NK-92 (cell line): ENCODE results near the gene TCERG1.

Source experiments
- DNase-seq: peaks from one replicate; lab custom pipeline; 2025; ENCODE audit not compliant: unreplicated experiment; lab: John Stamatoyannopoulos, UW

Gene TCERG1

DNA sequence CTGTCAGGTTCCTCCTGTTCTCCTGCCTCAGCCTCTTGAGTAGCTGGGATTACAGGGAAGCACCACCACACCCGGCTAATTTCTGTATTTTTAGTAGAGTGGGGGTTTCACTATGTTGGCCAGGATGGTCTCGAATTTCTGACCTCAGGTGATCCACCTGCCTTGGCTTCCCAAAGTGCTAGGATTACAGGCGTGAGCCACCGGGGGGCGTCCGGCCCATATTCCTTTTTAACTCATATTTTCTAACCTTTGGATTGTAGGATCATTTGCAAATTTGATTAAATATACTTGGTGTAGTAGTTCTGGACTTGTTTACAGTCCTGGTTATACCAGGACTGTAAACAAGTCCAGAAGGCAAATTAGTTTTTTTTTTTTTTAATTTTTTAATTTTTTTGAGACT, 4.3 kb downstream of the TCERG1 start:
- DNase-seq: no peak

GRCh38 chr5:146457431-146457830, 10.3 kb downstream of the TCERG1 start:
- DNase-seq: no peak

GRCh38 chr5:146458894-146459293, 11.8 kb downstream of the TCERG1 start:
- DNase-seq: no peak

DNA sequence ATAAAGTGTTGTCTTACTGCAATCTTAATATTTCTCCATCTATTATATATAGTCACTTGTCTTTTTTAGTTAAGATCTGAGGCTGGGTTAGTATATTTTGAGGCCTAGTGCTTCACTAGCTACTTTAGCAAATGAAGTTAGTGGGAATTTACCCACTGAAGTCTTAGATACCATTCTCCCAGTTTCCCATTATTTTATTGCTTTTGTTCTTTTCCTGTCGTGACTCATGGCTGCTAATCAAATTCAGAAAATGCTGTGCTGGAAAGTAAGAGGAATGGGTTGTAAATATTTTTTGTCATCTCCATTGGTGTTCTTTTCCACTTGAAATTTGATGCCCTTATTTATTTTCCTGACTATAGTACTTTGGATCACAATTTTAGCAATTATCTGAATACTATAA, 14.2 kb downstream of the TCERG1 start:
- DNase-seq: no peak

- no peak for DNase-seq
Measured at GRCh38 chr5:146463446-146463845, 16.3 kb downstream of the TCERG1 start.

GRCh38 chr5:146466521-146467349, 19.6 kb downstream of the TCERG1 start:
- DNase-seq: no peak

DNA sequence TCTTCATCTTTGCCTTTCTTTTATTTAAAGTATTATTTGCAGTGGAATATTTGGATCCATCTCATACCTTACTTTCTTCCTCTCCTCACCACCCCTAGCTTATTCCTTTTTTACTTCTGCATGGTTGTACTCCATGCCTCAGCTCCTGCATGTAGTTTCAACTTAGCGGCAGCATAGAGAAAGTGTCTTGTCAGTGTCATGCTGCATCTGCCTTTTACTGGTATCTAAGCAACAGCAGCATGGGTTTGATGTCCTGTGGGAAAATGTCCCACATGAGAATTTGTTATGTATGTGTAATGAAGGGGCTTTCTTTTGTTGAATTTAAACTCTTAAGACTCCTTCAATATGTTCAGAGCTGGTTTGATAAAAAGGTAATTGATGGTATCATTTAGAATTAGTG, 20.6 kb downstream of the TCERG1 start:
- no peak for DNase-seq

GRCh38 chr5:146474065-146474464, 26.9 kb downstream of the TCERG1 start:
- DNase-seq: no peak

GRCh38 chr5:146475190-146475780, 28.2 kb downstream of the TCERG1 start:
- no peak for DNase-seq

GRCh38 chr5:146475906-146476305, 28.8 kb downstream of the TCERG1 start:
- no peak for DNase-seq

DNA sequence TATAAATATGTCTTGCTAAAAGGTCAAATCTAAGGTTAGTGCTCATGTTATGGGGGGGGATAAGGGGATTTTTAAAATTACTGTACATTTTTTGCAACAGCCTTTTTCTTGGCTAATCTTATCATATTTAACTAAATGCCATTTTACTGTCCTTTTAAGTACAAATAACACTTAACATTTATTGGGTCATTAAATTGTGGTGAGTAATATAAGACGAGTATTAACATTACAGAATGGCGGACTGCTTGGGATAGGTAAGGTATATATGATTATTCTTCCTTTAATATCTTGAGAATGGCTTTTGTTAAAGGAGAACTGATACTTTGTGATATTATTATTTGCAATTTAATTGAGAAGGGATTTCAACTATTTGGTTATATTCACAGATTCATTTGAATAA, 35.6 kb downstream of the TCERG1 start:
- DNase-seq: no peak

- DNase-seq: no peak
Measured at GRCh38 chr5:146484714-146485391, 37.7 kb downstream of the TCERG1 start.

DNA sequence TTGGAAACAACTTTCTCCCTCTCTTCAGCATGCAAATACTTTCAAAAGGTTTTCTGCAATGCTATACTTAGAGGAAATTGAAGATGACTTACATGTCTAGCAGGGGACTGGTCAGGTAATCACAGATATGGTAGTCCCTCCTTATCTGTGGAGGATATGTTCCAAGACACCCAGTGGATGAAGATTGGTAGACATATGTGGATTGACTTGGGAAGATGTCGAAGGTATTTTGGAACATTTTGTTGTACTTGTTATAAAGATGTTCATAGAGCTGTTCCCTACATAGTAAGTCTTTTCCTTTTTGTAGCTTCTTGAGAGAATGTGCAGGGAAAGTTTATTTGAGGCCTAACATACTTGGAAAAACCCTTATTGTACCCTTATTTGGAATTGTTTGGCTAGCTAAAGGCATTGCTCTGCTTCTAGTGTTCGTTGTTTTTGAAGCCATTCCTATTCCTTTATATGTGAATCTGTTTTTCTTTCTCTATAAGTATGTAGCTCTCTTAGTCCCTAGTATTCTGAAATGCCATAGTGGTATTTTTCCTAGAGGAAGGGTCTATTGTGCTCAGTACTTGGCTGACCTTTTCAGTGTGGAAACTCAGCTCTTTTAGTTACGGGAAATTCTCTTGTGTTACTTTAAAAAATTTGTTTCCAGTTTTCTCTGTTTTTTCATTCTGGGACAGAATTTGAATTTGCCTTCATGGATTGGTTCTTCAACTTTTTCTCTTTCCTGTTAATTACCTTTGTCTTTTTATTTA, 43.1 kb downstream of the TCERG1 start:
- DNase-seq: no peak

DNA sequence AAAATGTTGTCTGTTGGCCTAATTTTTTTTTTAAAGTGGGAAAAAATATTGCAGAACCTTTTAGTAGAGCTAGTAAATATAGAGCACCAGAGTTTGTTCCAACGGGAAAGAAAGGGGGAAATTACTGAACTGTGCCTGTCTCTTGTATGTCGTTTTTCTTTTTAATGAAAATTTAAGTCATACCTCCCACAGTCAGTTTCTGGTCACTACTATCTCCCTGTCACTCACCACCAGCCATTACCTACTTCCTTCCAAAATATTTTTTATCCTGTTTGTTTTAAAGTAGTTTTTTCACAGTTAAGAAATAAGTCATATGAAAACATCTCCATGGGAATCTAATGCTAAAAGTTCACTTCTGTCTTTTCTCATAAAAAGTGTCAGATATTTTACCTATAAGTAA, 47.5 kb downstream of the TCERG1 start:
- DNase-seq: no peak

DNA sequence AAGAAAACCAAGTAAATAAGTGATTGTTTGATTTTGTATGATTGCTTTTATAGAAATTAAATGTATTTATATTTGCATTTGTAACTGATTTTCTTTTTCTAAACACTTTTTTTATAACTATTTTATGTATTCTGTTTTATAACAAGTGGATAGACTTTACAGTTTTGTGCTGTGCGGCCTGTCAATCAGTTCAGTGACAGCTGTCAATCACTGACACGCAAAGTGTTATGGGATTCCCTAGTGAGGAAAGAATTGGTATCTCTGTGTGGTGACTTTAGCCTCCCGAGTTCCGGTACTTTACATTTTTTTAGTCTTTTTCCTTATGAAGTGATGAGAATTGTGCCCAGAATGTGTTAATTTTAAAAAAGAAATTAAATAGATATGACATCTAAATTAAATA, 52.5 kb downstream of the TCERG1 start:
- DNase-seq: no peak

DNA sequence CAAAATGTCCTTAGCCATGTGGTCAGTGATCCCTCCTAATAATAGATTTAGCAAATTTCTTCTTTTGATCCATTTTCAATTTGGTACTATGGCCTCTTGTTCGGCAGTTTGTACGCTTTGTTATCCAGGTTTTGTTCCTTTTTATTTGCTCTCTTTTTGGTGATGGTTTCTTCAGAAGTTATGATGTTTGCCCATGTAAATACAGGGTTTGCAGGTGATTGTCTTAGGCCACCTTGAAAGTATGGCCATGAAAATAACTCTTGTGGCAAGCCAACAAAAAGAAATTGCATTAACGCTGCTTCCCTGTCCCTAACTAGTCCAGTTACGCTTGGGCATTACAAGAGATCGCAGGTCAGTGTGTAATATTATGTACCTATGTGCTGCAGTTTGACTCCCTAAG, 60.3 kb downstream of the TCERG1 start:
- DNase-seq: no peak

- DNase-seq: no peak
Measured at GRCh38 chr5:146510559-146511125, 63.5 kb downstream of the TCERG1 start.

DNA sequence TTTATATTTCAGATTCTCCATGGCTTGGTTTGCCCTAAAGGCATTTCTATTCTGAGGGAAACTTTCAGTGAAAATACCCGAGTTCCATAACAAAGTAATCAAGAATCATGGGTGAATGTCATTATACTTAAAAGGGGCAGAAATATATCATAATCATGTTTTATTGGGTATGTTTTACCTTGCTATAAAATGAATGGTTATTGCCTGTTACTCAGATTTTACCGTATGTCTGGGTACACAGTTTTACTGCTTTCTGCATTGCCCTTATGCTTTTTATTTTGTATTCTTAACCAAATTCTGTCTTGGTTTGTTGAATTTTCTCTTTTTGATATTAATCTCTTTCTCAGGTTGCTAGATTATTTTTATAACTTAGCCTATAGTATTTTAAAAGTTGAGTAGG, 66.3 kb downstream of the TCERG1 start:
- no peak for DNase-seq

- DNase-seq: no peak
Measured at GRCh38 chr5:146514575-146514974, 67.4 kb downstream of the TCERG1 start.

GRCh38 chr5:146515473-146516150, 68.5 kb downstream of the TCERG1 start:
- no peak for DNase-seq

- no peak for DNase-seq
Measured at GRCh38 chr5:146516151-146516475, 69.0 kb downstream of the TCERG1 start, which contains the start of gene GPR151. GPR151 (minus strand) TSS chr5:146516190; CDS start chr5:146516113, 77 bp downstream.
